B cell (primary cell): Measurements from ENCODE around the gene NUDT4B. TPM values are rescaled to one million over a fixed set of nuclear protein-coding genes. Genes with fewer than 3 reads are reported as not detected.
"Not testable (repeated sequence)": the region's sequence is repeated elsewhere in the genome, so short reads cannot be mapped to it uniquely, and the experiment has no call there.

Experiments
- ATAC-seq: fragments of 200-7000 bp; cut with Tn5 transposase; one replicate; pipeline ENCODE4 v1.10.0; 2021; ENCODE audit warnings: low read depth, mild to moderate bottlenecking, moderate number of reproducible peaks, moderate library complexity
- CTCF ChIA-PET: fragments of 350-600 bp; sonication (Branson Sonifier 250); formaldehyde crosslinking; loops from one replicate; lab custom pipeline; 2021; ENCODE audit warnings: antibody characterized with exemption, inconsistent platforms; lab: Charles Lee
- POLR2A ChIA-PET: fragments of 350-600 bp; sonication (Branson Sonifier 250); formaldehyde crosslinking; loops from one replicate; lab custom pipeline; 2021; ENCODE audit warnings: antibody characterized with exemption; lab: Charles Lee
- DNase-seq: peaks from one replicate; pipeline ENCODE4 v3.0.0; 2013
- H2AFZ ChIP-seq: 2 replicates; pipeline ENCODE4 v1.6.1; 2012; ENCODE audit warnings: mild to moderate bottlenecking, low read depth, low read length; ENCODE audit not compliant: insufficient read depth, poor library complexity, severe bottlenecking
- H3K27ac ChIP-seq, 2 donors: 1 replicate in 1 of 2; 2 replicates in 1 of 2; pipeline ENCODE4 v1.5.1; 2012 to 2013; ENCODE audit warnings: low read length in 2 of 2, mild to moderate bottlenecking in 2 of 2, moderate library complexity in 1 of 2
- H3K27me3 ChIP-seq, 4 experiments: fragments of 200-600 bp in 1 of 4; sonication (generic) in 1 of 4; replicated peaks in 1 of 4; 1 replicate in 2 of 4; 2 replicates in 2 of 4; pipeline versions ENCODE4 v1.6.1 to v1.7.0; 2013 to 2016; ENCODE audit warnings: low read length in 3 of 4, mild to moderate bottlenecking in 2 of 4, mixed read lengths in 1 of 4, moderate library complexity in 1 of 4; ENCODE audit not compliant: insufficient read depth in 4 of 4, control insufficient read depth in 3 of 4; ENCODE audit errors: control extremely low read depth in 1 of 4
- H3K36me3 ChIP-seq, 2 experiments: replicated peaks in 1 of 2; 1 replicate in 1 of 2; 2 replicates in 1 of 2; pipeline versions ENCODE4 v1.6.1 to v1.7.1; 2013; ENCODE audit warnings: low read length in 1 of 2; ENCODE audit not compliant: insufficient read depth in 2 of 2, control insufficient read depth in 1 of 2; ENCODE audit errors: control extremely low read depth in 1 of 2, extremely low read depth in 1 of 2
- H3K4me1 ChIP-seq, 2 donors: fragments of 200-600 bp in 1 of 2; sonication (generic) in 1 of 2; 1 replicate in 1 of 2; 2 replicates in 1 of 2; pipeline versions ENCODE4 v1.5.1 to v1.6.1; 2013 to 2017; ENCODE audit warnings: low read length in 2 of 2; ENCODE audit not compliant: control insufficient read depth in 2 of 2, insufficient read depth in 2 of 2
- H3K4me2 ChIP-seq: replicated peaks from 2 replicates; pipeline ENCODE3; 2012; ENCODE audit warnings: mild to moderate bottlenecking, low read depth, low read length; ENCODE audit not compliant: poor library complexity, severe bottlenecking
- H3K4me3 ChIP-seq, 5 experiments: fragments of 200-600 bp in 1 of 5; sonication (generic) in 1 of 5; 1 replicate in 3 of 5; 2 replicates in 2 of 5; pipeline versions ENCODE4 v1.5.1 to v1.7.0; 2011 to 2016; ENCODE audit warnings: low read length in 4 of 5, mild to moderate bottlenecking in 4 of 5, low read depth in 2 of 5, control low read depth in 1 of 5, moderate library complexity in 1 of 5; ENCODE audit not compliant: insufficient read depth in 1 of 5; ENCODE audit errors: control extremely low read depth in 1 of 5, extremely low read depth in 1 of 5
- H3K79me2 ChIP-seq: fragments of 200-600 bp; sonication (generic); one replicate; pipeline ENCODE4 v1.6.0; 2016; ENCODE audit warnings: low read length; ENCODE audit not compliant: control insufficient read depth, insufficient read depth
- H3K9ac ChIP-seq: fragments of 200-600 bp; sonication (generic); 2 replicates; pipeline ENCODE4 v1.6.1; 2017; ENCODE audit warnings: mild to moderate bottlenecking, low read length, moderate library complexity
- H3K9me3 ChIP-seq, 3 donors: one replicate each; pipeline versions ENCODE4 v1.6.1 to v1.7.1; 2013; ENCODE audit warnings: low read length in 2 of 3; ENCODE audit not compliant: control insufficient read depth in 2 of 3, insufficient read depth in 1 of 3; ENCODE audit errors: control extremely low read depth in 1 of 3
- H4K20me1 ChIP-seq: 2 replicates; pipeline ENCODE4 v1.6.0; 2012; ENCODE audit warnings: mild to moderate bottlenecking, low read length; ENCODE audit not compliant: insufficient read depth, control insufficient read depth, poor library complexity, severe bottlenecking
- H3K27ac Mint-ChIP-seq: one replicate; pipeline ENCODE4 v1.8.0; 2021; ENCODE audit warnings: mixed read lengths
- H3K27me3 Mint-ChIP-seq: one replicate; pipeline ENCODE4 v1.8.0; 2021; ENCODE audit warnings: mixed read lengths
- H3K4me1 Mint-ChIP-seq: one replicate; pipeline ENCODE4 v1.8.0; 2021; ENCODE audit warnings: mixed read lengths
- H3K4me3 Mint-ChIP-seq: one replicate; pipeline ENCODE4 v1.8.0; 2021; ENCODE audit warnings: mixed read lengths
- H3K9me3 Mint-ChIP-seq: one replicate; pipeline ENCODE4 v1.8.0; 2022; ENCODE audit warnings: mixed read lengths; ENCODE audit not compliant: insufficient read depth
- WGBS: methylation state at CpG from one replicate; pipeline ENCODE4 v1.1.5; 2013; ENCODE audit warnings: missing lambda C conversion rate; ENCODE audit not compliant: insufficient coverage; 5-methylcytosine and 5-hydroxymethylcytosine counted together
- intact Hi-C: fragments of 100-400 bp; cut with micrococcal nuclease; formaldehyde crosslinking; loops from one replicate; pipeline ENCODE4 v1.10.0; 2022
- polyA plus RNA-seq: library from polyadenylated mRNA; depleted of rRNA; stranded (reverse); fragments of >200 nt; gene quantifications from 2 replicates; pipeline ENCODE4 v1.2.3, GENCODE V29; 2012
- total RNA-seq, 2 donors: library from RNA; stranded (reverse); fragments of 120-200 nt in 1 of 2; gene quantifications; 1 replicate in 1 of 2; 2 replicates in 1 of 2; pipeline versions ENCODE4 v1.2.3 to v1.2.4, GENCODE V29; 2013 to 2022

Gene NUDT4B
- total and polyA plus RNA-seq, 2 donors (not counting 1 experiment from before 2014, with no cell fraction given): 2.6 to 10.7 TPM

GRCh38 chr1:148758925-148759324 is 10.4 kb downstream of the NUDT4B start:
- POLR2A ChIA-PET, CTCF ChIA-PET, H3K4me2 ChIP-seq, H3K9me3 ChIP-seq, H3K79me2 ChIP-seq, H3K9ac ChIP-seq, DNase-seq, H3K4me3 Mint-ChIP-seq, H3K4me1 ChIP-seq, H3K27ac Mint-ChIP-seq, intact Hi-C loops, H4K20me1 ChIP-seq, H3K4me1 Mint-ChIP-seq, H3K4me3 ChIP-seq, H3K27me3 Mint-ChIP-seq, H3K36me3 ChIP-seq, H3K27me3 ChIP-seq, H3K27ac ChIP-seq, H2AFZ ChIP-seq, H3K9me3 Mint-ChIP-seq: not testable (repeated sequence)
- ATAC-seq: peak; percentile 22
- WGBS: no CpG with 5 or more reads among the region's 4 CpGs

GRCh38 chr1:148759749-148760148 is 11.2 kb downstream of the NUDT4B start:
- ATAC-seq: not testable (repeated sequence)

GRCh38 chr1:148760206-148760605 is 11.6 kb downstream of the NUDT4B start:
- CTCF ChIA-PET, H3K9me3 ChIP-seq, H3K27me3 ChIP-seq, H3K79me2 ChIP-seq, H3K4me3 ChIP-seq, intact Hi-C loops, H3K4me1 ChIP-seq, ATAC-seq, H3K4me1 Mint-ChIP-seq, H3K27me3 Mint-ChIP-seq, H3K27ac ChIP-seq, H3K9me3 Mint-ChIP-seq, H3K9ac ChIP-seq, POLR2A ChIA-PET, H4K20me1 ChIP-seq, H2AFZ ChIP-seq, H3K36me3 ChIP-seq, H3K4me3 Mint-ChIP-seq, H3K4me2 ChIP-seq, H3K27ac Mint-ChIP-seq, DNase-seq: not testable (repeated sequence)
- no CpG with 5 or more reads among the region's 1 CpG for WGBS

More at GRCh38 chr1:148759749-148760148, 11.2 kb downstream of the NUDT4B start:
- POLR2A ChIA-PET, H3K4me1 Mint-ChIP-seq, H3K27ac ChIP-seq, H3K4me1 ChIP-seq, H3K4me2 ChIP-seq, H3K27me3 Mint-ChIP-seq, H3K36me3 ChIP-seq, H3K27me3 ChIP-seq, H3K9ac ChIP-seq, H3K9me3 Mint-ChIP-seq, H3K4me3 ChIP-seq, DNase-seq, H3K79me2 ChIP-seq, H3K27ac Mint-ChIP-seq, H3K9me3 ChIP-seq, H2AFZ ChIP-seq, H3K4me3 Mint-ChIP-seq, H4K20me1 ChIP-seq, intact Hi-C loops, CTCF ChIA-PET: not testable (repeated sequence)
- WGBS: no CpG with 5 or more reads among the region's 2 CpGs

GRCh38 chr1:148761360-148761759 is 12.8 kb downstream of the NUDT4B start:
- H4K20me1 ChIP-seq, intact Hi-C loops: not testable (repeated sequence)

More at GRCh38 chr1:148761360-148761759, 12.8 kb downstream of the NUDT4B start:
- H3K36me3 ChIP-seq, H3K27me3 Mint-ChIP-seq, H3K4me3 Mint-ChIP-seq, ATAC-seq, H3K4me1 Mint-ChIP-seq, DNase-seq, H3K27me3 ChIP-seq, CTCF ChIA-PET, H3K9me3 Mint-ChIP-seq, H3K4me2 ChIP-seq, H3K4me3 ChIP-seq, H3K27ac Mint-ChIP-seq, H3K9me3 ChIP-seq, H3K27ac ChIP-seq, H2AFZ ChIP-seq, H3K79me2 ChIP-seq, POLR2A ChIA-PET, H3K4me1 ChIP-seq, H3K9ac ChIP-seq: not testable (repeated sequence)
